Thyroid gland (tissue), 4 donors: ENCODE data around the gene GARIN5A.

ENCODE experiments used
- CTCF ChIP-seq, 6 experiments: fragments of 200-600 bp in 3 of 6; fragments of 450-650 bp in 3 of 6; sonication (generic) in 3 of 6; IDR thresholded peaks; one replicate each; pipeline ENCODE4 v1.5.1; 2016 to 2019; ENCODE audit warnings: antibody characterized with exemption in 6 of 6, mild to moderate bottlenecking in 2 of 6, inconsistent platforms in 1 of 6, moderate library complexity in 1 of 6
- POLR2A ChIP-seq, 2 donors: fragments of 450-650 bp; IDR thresholded peaks; one replicate each; pipeline ENCODE4 v1.6.1; 2017; ENCODE audit warnings: antibody characterized with exemption in 2 of 2, mild to moderate bottlenecking in 2 of 2, moderate library complexity in 1 of 2

DNA sequence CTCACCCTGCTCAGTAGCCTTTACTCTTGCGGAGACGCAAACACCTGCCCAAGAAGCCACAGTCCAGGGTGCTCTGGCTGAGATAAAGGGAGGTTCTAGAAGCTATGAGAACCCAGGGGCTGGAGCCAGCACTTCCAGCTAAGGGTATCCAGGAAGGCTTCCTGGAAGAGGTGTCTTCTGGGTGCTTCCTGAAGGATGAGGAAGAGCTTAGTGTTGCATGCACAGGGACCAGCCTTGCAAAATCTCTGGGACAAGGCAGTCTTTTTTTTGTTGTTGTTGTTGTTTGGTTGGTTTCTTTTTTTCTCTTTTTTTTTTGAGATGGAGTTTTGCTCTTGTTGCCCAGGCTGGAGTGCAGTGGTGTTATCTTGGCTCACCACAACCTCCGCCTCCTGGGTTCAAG, 23.4 kb downstream of the GARIN5A start:
- TF ChIP-seq POLR2A (IDR thresholded peaks at IDR 0.05) (no peak), CTCF (IDR thresholded peaks at IDR 0.05) (no peak)
